ENCODE results near the gene PXDC1. TPM values are rescaled to one million over a fixed set of nuclear protein-coding genes. Genes with fewer than 3 reads are reported as not detected.
A peak's percentile ranks its signal among the peaks of the same experiment; 100 is the strongest.

PXDC1 gene
- total RNA-seq, 4 donors from 2014 or later, result 73.5 to 102 (median 82.7) TPM

DNA sequence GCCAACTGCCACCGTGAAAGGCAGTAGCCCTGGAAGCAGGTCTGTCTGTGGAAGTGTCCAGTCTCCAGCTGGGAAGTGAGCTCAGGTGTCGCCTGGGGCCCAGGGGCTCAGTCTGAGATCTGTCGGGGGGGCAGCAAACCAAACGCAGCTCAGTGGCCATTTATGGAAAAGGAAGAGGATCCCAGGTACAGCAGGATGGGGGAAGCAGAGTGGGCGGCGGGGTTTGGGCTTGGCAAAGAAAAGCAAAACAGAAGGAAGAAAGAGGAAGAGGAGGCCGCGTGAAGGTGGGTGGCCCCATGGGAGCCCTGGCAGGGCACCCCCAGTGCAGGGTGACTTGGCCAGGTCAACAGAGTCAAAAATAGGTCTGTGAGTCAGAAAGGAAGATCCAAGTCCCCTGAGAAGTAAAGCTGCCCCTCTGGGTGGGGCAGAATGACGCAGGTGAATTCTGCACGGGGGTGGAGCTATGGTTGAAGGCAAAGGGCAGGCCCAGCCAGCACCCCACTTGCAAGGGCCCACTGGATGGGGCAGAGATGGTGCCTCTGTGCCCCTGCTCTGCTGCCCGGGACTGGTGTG is 5.3 kb downstream of the PXDC1 start:
- intact Hi-C loops (cut with DNase I), result loop anchor here (5.0 to 10.0 kb wide), 4 partner anchors 91 to 409 kb away; no protein-coding TSS in a partner anchor
- no peaks in the 10 kb centered on the region for H3K9me3 ChIP-seq
- H3K4me1 ChIP-seq, result peaks cover 61 to 76% of the 10 kb centered on the region in 2 donors
- no peaks in the 10 kb centered on the region for H3K27me3 ChIP-seq
- DNase-seq, result no peak
- no peak for TF ChIP-seq POLR2A (IDR thresholded peaks at IDR 0.05)
- no peak for TF ChIP-seq CTCF (IDR thresholded peaks at IDR 0.05)
- 72% methylated on average over 11 of the region's 11 CpGs for WGBS, 2 donors
- H3K36me3 ChIP-seq, result no peaks in the 10 kb centered on the region
- H3K27ac ChIP-seq, result peak overlapping the region in 2 of 3 donors; percentile 17 to 100
- H3K4me3 ChIP-seq (replicated peaks in 1 of 3), result no peak overlapping the region

DNA sequence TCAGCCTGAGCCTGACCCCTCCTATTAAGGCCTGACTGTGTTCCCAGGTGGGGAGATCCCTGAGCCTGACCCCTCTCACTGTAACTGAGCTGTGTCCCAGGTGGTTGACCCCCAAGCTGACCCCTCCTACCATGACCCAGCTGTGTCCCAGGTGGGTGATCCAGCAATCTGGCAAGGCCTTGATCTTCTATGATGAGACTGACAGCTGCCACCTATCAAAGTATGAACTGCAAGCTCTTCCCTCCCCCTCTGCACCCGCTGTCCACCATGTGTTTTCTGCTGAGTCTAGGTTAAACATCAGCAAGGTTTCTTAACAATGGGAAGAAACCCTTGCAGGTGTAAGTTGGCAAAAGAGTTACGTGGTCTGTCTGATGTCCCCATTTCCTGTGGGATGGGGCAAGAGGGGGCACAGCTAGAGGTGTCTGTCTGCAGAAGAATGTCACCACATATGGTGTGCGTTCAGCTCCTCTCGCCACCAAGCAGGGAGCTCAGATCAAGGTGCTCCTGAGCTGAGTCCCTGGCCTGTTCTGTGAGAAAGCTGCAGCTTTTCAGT is 5.9 kb downstream of the PXDC1 start:
- Histone ChIP-seq H3K36me3 (no peaks in the 10 kb centered on the region), H3K4me1 (peaks cover 64 to 82% of the 10 kb centered on the region in 2 donors), H3K9me3 (no peaks in the 10 kb centered on the region), H3K27me3 (no peaks in the 10 kb centered on the region), H3K4me3 (replicated peaks in 1 of 3) (no peak overlapping the region), H3K27ac (peak overlapping the region in 2 of 3 donors; percentile 70 to 100)
- WGBS, 2 donors, result 88 to 91% methylated on average over 3 to 4 of the region's 4 CpGs
- intact Hi-C loops (cut with DNase I), result loop anchor here (2.0 to 10.0 kb wide), 5 partner anchors 92 to 409 kb away; no protein-coding TSS in a partner anchor
- no peak for TF ChIP-seq CTCF (IDR thresholded peaks at IDR 0.05)
- TF ChIP-seq POLR2A (IDR thresholded peaks at IDR 0.05), result no peak
- DNase-seq, result no peak

DNA sequence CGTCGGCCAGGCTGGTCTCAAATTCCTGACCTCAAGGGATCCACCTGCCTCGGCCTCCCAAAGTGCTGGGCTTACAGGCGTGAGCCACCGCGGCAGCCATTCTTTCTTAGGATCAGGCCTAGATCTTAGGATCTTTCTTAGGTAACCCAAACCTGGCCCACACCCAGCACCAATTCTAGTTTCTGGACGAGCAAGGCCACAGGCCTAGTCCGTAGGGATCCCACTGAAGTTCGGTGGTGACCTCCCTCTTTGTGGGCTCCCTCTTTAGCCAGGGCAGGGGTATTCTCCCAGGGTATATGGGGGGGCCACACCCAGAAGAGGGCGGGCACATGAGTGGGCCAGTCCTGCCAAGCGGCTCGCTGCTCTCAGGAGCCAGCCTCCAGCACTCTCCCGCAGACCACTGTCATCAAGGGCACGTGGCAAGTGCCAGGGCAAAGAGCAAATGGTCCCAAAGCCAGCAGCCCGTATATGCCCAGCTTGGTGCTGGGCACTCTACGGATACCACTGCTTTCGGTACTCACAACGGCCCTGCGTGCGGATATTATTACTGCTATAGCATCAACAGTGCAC is 6.5 kb downstream of the PXDC1 start:
- Histone ChIP-seq H3K9me3 (no peaks in the 10 kb centered on the region), H3K27me3 (no peaks in the 10 kb centered on the region), H3K4me3 (replicated peaks in 1 of 3) (no peak overlapping the region), H3K4me1 (peaks cover 62 to 85% of the 10 kb centered on the region in 2 donors), H3K36me3 (no peaks in the 10 kb centered on the region), H3K27ac (peak overlapping the region in 2 of 3 donors; percentile 70 to 100)
- no peak for TF ChIP-seq CTCF (IDR thresholded peaks at IDR 0.05)
- TF ChIP-seq POLR2A (IDR thresholded peaks at IDR 0.05), result no peak
- intact Hi-C loops (cut with DNase I), result loop anchor here (2.0 to 10.0 kb wide), 5 partner anchors 92 to 410 kb away; no protein-coding TSS in a partner anchor
- DNase-seq, result no peak
- WGBS, 2 donors, result 95 to 96% methylated on average over 18 of the region's 20 CpGs

DNA sequence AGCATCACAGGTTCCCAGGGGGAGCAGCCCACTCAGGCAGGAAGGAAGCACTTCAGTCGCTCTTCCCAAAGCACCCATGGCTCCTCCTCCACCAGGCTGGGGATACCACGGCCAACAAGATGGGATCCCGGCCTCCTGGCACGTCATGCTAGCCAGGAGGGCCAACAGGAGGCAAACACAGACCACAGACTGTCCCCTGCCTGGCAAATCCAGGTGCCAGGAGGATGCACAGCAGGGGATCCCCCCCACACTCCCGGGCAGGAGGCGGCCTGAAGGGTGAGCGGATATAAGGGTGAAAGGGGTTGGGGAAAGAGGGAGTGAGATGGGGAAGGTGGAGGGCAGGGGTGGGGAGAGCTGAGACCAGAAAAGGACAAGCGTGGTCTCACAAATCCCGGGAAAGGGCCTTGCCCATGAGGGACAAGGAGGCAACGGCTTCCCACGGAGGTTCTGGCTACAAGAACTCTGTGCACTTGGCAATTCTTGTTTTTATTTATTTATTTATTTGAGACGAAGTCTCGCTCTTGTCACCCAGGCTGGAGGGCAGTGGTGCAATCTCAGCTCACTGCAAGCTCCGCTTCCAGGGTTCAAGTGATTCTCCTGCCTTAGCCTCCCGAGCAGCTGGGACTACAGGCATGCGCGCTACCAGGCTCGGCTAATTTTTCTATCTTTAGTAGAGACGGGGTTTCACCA is 7.2 kb downstream of the PXDC1 start:
- Histone ChIP-seq H3K36me3 (no peaks in the 10 kb centered on the region), H3K4me1 (peaks cover 60 to 82% of the 10 kb centered on the region in 2 donors), H3K9me3 (no peaks in the 10 kb centered on the region), H3K27ac (peak overlapping the region; percentile 60 to 100 (median 70)), H3K4me3 (replicated peaks in 1 of 3) (no peak overlapping the region), H3K27me3 (no peaks in the 10 kb centered on the region)
- TF ChIP-seq CTCF (IDR thresholded peaks at IDR 0.05), result no peak
- no peak for TF ChIP-seq POLR2A (IDR thresholded peaks at IDR 0.05)
- DNase-seq, result no peak
- intact Hi-C loops (cut with DNase I), result loop anchor here (2.0 to 10.0 kb wide), 3 partner anchors 184 to 410 kb away; no protein-coding TSS in a partner anchor
- WGBS, 2 donors, result 79 to 81% methylated on average over 19 of the region's 19 CpGs

Measured in thyroid gland (tissue), 4 donors.